HUES48 (cell line): ENCODE data around the gene CLSTN1.
A peak's percentile ranks its signal among the peaks of the same experiment; 100 is the strongest.
"Not testable (repeated sequence)": the region's sequence is repeated elsewhere in the genome, so short reads cannot be mapped to it uniquely, and the experiment has no call there.

ENCODE experiments used
- H3K27ac ChIP-seq: one replicate; pipeline ENCODE4 v1.7.0; 2013; ENCODE audit warnings: low read depth, low read length, inconsistent platforms
- H3K27me3 ChIP-seq: 2 replicates; pipeline ENCODE4 v1.6.1; 2013; ENCODE audit warnings: mild to moderate bottlenecking, low read length; ENCODE audit not compliant: control insufficient read depth, insufficient read depth
- H3K36me3 ChIP-seq: 2 replicates; pipeline ENCODE4 v1.6.1; 2013; ENCODE audit warnings: low read length; ENCODE audit not compliant: control insufficient read depth, insufficient read depth
- H3K4me1 ChIP-seq: 2 replicates; pipeline ENCODE4 v1.6.1; 2013; ENCODE audit warnings: mild to moderate bottlenecking, low read length; ENCODE audit not compliant: control insufficient read depth, insufficient read depth
- H3K4me3 ChIP-seq: 2 replicates; pipeline ENCODE4 v1.5.1; 2013; ENCODE audit warnings: mild to moderate bottlenecking, low read depth, low read length
- H3K9ac ChIP-seq: 2 replicates; pipeline ENCODE4 v1.6.1; 2013; ENCODE audit warnings: mild to moderate bottlenecking, low read depth, low read length, moderate library complexity
- H3K9me3 ChIP-seq: 2 replicates; pipeline ENCODE4 v1.6.1; 2013; ENCODE audit warnings: low read length; ENCODE audit not compliant: control insufficient read depth, insufficient read depth

Gene CLSTN1

DNA sequence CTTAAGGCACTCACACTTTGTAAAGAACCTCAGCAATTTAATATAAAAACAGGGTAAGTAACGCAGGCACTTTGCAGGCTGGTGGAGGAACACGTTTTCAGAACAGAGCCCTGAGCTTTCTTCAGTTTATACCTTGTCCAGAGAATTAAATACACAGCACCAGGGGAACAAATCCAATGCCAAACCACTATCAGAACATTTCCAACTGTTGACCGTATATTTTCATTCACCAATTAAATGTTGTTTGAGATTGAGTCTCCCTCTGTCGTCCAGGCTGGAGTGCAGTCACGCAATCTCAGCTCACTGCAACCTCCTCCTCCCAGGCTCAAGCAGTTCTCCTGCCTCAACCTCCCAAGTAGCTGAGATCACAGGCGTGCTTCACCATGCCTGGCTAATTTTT lies 29.7 kb downstream of the CLSTN1 start:
- Histone ChIP-seq H3K27ac (no peak overlapping the region), H3K9ac (no peak overlapping the region), H3K4me3 (no peak overlapping the region), H3K27me3 (no peaks in the 10 kb centered on the region), H3K9me3 (no peaks in the 10 kb centered on the region), H3K36me3 (no peaks in the 10 kb centered on the region), H3K4me1 (peaks cover 31% of the 10 kb centered on the region)

DNA sequence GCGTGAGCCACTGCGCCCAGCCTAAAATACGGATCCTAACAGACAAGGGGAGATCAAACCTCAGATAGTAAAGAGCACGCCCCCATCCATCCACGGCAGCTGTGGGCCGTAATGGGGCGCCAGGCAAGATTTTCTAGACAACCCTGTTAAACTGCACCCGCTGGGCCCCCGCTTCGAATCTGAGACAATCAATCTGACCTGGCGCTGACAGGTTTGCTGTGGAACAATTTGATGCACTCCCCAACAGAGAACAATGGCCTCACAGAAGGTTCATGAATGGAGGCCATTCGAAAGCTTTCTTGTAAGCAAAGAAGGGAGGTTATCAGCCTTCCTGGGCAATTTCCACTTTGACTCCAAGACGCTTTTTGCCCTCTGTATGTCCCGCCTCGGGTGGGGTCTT lies 30.5 kb downstream of the CLSTN1 start:
- Histone ChIP-seq H3K27ac (peak overlapping the region; percentile 20), H3K9ac (no peak overlapping the region), H3K4me1 (peaks cover 30% of the 10 kb centered on the region), H3K4me3 (no peak overlapping the region), H3K27me3 (no peaks in the 10 kb centered on the region), H3K9me3 (no peaks in the 10 kb centered on the region), H3K36me3 (no peaks in the 10 kb centered on the region)

DNA sequence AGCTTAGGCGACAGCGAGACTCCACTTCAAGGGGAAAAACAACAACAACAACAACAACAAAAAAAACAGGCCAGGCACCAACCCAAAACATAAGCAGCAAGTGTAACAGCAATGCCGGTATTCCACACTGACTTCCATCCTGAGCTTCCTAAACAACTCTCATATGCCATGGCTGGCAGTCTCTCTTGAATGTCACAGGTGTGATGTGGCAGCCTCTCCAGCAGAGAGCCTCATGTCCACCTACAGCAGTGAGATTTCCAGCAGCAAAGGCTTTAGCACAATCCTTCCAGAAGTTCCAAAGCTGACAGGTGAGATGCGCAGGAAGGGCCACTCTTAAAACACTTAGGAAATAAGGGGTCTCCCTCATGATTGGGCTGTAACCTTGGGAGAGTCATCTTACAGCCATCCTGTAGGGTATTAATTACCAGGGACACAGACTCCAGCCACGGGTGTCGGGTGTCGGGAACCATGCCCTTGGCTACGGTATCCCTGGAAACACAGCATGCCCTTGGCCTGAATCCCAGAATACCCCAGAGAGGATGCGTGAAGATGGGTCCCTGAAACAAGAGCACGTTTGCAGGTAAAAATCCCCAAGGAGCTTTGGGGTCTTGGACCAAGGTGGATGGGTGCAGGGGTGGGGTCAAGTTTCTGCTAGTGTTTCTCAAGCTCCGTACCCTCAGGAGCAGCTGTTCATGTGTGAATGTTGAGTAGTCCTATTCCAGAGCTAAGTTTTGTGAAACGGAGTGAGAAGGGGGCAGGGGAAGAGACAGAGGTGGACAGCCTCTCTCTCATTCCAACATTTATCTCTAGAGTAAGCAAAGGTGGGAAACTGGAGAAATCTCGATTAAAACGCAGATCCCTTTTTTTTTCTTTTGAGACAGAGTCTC lies 31.4 kb downstream of the CLSTN1 start:
- H3K27me3 ChIP-seq: no peaks in the 10 kb centered on the region
- no peak overlapping the region for H3K4me3 ChIP-seq
- peaks cover 25% of the 10 kb centered on the region for H3K4me1 ChIP-seq
- H3K9me3 ChIP-seq: no peaks in the 10 kb centered on the region
- no peak overlapping the region for H3K9ac ChIP-seq
- H3K27ac ChIP-seq: no peak overlapping the region
- no peaks in the 10 kb centered on the region for H3K36me3 ChIP-seq

DNA sequence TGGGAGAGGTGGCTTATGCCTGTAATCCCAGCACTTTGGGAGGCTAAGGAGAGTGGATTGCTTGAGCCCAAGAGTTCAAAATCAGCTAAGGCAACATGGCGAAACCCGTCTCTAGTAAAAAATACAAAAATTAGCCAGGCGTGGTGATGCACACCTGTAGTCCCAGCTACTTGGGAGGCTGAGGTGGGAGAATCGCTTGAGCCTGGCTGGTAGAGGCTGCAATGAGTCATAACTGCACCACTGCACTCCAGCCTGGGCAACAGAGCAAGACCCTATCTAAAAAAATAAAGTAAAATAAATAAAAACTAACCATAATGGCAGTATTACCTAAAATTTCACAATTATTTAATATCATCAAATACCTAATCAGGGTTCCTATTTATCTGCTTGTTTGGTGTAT lies 34.1 kb downstream of the CLSTN1 start:
- H3K4me1 ChIP-seq: peaks cover 26% of the 10 kb centered on the region
- H3K27me3 ChIP-seq, H3K36me3 ChIP-seq, H3K9ac ChIP-seq, H3K27ac ChIP-seq, H3K9me3 ChIP-seq, H3K4me3 ChIP-seq: not testable (repeated sequence)

DNA sequence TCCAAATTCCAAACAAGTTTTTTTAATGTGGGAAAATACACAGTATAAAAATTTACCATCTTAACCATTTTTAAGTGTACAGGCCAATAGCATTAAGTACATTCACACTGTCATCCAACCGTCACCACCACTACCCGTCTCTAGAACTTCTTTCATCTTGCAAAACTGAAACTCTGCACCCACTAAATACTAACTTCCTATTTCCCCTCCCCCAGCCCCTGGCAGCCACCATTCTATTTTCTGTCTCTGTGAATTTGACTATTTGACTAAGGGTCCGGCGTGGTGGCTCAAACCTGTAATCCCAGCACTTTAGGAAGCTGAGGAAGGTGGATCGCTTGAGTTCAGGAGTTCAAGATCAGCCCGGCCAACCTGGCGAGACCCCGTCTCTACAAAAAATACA lies 36.1 kb downstream of the CLSTN1 start:
- H3K36me3 ChIP-seq: no peaks in the 10 kb centered on the region
- no peak overlapping the region for H3K4me3 ChIP-seq
- no peak overlapping the region for H3K9ac ChIP-seq
- peaks cover 19% of the 10 kb centered on the region for H3K4me1 ChIP-seq
- H3K9me3 ChIP-seq: no peaks in the 10 kb centered on the region
- no peaks in the 10 kb centered on the region for H3K27me3 ChIP-seq
- no peak overlapping the region for H3K27ac ChIP-seq

DNA sequence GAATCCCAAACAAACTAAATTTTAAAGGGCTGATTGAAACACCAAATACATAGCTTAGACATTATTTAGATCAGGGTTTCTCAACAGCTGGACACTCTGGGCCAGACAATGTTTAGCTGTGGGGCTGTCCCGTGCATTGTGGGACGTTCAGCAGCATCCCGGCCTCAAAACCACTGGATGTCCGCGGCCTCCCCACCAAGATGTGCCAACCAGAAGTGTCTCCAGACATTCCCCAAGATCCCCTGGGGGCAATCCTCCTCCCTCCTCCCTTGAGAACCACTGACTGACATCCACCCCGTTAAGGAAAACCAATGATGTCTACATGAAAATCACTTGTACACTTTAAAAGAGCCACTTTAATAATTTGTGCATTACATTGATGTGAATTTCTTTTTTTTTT lies 38.4 kb downstream of the CLSTN1 start:
- peaks cover 12% of the 10 kb centered on the region for H3K4me1 ChIP-seq
- no peak overlapping the region for H3K4me3 ChIP-seq
- no peaks in the 10 kb centered on the region for H3K27me3 ChIP-seq
- no peaks in the 10 kb centered on the region for H3K9me3 ChIP-seq
- H3K9ac ChIP-seq: no peak overlapping the region
- no peaks in the 10 kb centered on the region for H3K36me3 ChIP-seq
- H3K27ac ChIP-seq: no peak overlapping the region

DNA sequence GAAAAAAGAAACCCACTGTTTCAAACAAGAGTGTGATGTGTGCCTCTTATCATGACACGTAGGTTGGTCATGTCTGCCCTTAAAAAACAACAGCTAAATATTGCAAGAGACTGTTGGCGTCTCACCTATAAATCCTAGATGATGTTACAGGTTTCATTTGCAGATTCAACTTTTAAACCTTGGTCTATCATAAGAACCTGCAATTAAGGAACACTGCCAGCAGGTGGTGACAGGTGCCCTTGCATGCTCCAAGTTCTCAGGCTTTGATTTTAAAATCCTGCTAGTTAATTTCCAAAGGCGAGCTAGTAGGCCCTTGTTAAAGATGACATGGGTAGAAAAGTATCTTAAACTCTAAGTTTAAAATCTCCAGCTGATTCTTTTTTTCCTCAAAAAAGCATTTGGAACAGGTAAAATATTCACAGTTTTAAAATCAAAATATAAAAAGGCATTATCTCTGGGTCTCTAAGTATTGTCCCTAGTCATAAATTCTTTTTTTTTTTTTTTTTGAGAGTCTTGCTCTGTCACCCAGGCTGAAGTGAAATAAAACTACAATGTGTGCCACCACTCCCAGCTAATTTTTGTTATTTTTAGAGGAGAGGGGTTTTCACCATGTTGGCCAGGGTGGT lies 39.1 kb downstream of the CLSTN1 start:
- Histone ChIP-seq H3K4me1 (peaks cover 12% of the 10 kb centered on the region), H3K27me3 (no peaks in the 10 kb centered on the region), H3K4me3 (no peak overlapping the region), H3K36me3 (no peaks in the 10 kb centered on the region), H3K27ac (no peak overlapping the region), H3K9ac (no peak overlapping the region), H3K9me3 (no peaks in the 10 kb centered on the region)

DNA sequence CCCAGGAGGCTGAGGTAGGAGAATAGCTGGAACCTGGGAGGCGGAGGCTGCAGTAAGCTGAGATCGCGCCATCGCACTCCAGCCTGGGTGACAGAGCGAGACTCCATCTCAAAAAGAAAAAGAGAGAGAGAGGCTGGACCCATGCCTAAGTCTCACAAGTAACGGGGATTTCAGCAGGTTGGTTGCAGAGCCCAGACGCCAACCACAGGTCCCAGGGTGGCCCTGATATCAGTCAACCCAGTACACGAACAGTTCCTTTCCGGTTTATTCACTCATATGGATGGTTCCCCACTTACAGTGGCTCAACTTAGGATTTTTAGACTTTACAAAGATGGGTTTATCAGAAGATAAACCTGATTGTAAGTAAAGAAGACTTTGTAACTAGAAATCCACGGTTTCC lies 40.9 kb downstream of the CLSTN1 start:
- no peak overlapping the region for H3K9ac ChIP-seq
- H3K27ac ChIP-seq: no peak overlapping the region
- H3K4me3 ChIP-seq: no peak overlapping the region
- H3K27me3 ChIP-seq: no peaks in the 10 kb centered on the region
- H3K36me3 ChIP-seq: no peaks in the 10 kb centered on the region
- no peaks in the 10 kb centered on the region for H3K9me3 ChIP-seq
- H3K4me1 ChIP-seq: 0 out of 2 replicates have a peak, but pooled peaks cover 6% of the 10 kb centered on the region

DNA sequence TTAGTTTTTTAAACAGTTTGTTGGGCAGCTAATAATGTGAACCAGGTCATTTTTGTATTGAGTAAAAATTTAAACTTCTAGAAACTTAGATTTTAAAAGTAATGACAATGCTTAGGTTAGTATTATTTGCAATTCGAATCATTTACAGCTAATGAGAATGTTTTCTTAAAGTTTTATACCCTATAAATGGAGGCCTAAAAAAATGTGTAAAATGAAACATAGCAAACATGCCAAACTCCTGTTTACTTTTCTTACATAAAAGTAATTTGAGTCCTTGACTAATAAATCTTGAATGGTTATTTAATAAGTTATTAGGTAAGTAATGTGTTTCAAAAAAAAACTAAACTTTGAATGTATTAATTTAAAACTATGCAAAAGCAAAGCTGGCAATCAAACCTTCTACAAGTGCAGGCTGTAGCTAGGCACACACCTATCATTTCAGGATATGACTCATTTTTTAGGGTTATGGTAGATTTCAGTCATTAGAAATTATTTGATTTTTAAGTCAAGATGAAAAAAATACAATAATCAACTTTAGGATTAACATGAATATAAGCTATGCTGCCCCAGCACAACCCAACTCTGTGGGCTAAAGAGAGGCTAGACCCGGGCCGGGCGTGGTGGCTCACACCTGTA lies 41.5 kb downstream of the CLSTN1 start:
- Histone ChIP-seq H3K27ac (no peak overlapping the region), H3K4me1 (0 out of 2 replicates have a peak, but pooled peaks cover 6% of the 10 kb centered on the region), H3K9me3 (no peaks in the 10 kb centered on the region), H3K36me3 (no peaks in the 10 kb centered on the region), H3K27me3 (no peaks in the 10 kb centered on the region), H3K4me3 (no peak overlapping the region), H3K9ac (no peak overlapping the region)

DNA sequence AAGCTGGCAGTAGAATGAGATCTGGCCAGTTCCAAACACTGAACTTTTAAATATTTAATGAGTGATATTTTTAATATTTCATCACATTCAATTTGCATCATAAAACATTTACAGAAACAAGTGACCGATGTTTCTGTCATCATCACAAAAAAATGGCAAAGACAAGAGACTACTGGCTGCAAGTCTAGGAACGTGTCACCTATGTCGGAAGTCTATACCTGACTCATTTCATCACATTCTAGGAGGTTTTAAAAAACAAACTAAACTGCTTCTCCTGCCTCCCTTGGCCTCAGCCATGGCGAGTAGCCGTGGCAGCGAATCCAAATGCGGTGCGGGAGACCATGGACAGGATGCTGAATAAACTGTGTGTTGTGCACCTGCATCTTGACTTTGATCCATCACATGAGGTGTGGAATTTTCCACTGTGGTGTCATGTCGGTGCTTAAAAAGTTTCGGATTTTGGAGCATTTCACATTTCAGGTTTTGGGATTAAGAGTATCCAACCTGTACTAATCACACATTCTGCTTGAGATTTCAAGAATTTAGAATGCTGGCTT lies 43.1 kb downstream of the CLSTN1 start:
- H3K27me3 ChIP-seq: no peaks in the 10 kb centered on the region
- H3K36me3 ChIP-seq: no peaks in the 10 kb centered on the region
- no peak overlapping the region for H3K4me3 ChIP-seq
- H3K27ac ChIP-seq: no peak overlapping the region
- 0 out of 2 replicates have a peak, but pooled peaks cover 6% of the 10 kb centered on the region for H3K4me1 ChIP-seq
- no peaks in the 10 kb centered on the region for H3K9me3 ChIP-seq
- no peak overlapping the region for H3K9ac ChIP-seq

DNA sequence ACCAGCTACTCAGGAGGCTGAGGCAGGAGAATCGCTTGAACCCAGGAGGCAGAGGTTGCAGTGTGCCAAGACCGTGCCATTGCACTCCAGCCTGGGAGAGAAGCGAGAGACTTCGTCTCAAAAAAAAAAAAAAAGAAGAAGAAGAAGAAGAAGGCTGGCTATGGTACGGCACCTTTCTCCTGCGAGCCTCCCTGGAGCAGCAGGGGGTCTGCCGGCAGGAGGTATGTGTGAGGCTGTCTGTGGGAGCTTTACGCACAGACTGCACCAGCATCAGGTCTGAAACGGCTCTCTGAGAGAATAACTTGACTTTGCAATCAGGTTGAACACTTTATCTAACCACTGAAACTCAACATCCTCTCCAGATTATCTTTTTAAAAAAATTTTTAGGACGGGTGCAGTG lies 44.9 kb downstream of the CLSTN1 start:
- Histone ChIP-seq H3K36me3 (no peaks in the 10 kb centered on the region), H3K27ac (no peak overlapping the region), H3K9me3 (no peaks in the 10 kb centered on the region), H3K27me3 (no peaks in the 10 kb centered on the region), H3K9ac (no peak overlapping the region), H3K4me1 (no peaks in the 10 kb centered on the region), H3K4me3 (no peak overlapping the region)
